ENCODE measurements around the gene ZFPM1. TPM values are rescaled to one million over a fixed set of nuclear protein-coding genes. Genes with fewer than 3 reads are reported as not detected.

The ZFPM1 gene
- polyA plus RNA-seq, 1 experiment = 0.22 TPM

GRCh38 chr16:88406096-88407041 is 46.7 kb upstream of the ZFPM1 start:
- DNase-seq (ENCODE audit: low read depth) = no peak
- H3K4me3 ChIP-seq (ENCODE audit: low read depth, low read length) = no peak overlapping the region
- POLR2A ChIA-PET = no interaction called here

DNA sequence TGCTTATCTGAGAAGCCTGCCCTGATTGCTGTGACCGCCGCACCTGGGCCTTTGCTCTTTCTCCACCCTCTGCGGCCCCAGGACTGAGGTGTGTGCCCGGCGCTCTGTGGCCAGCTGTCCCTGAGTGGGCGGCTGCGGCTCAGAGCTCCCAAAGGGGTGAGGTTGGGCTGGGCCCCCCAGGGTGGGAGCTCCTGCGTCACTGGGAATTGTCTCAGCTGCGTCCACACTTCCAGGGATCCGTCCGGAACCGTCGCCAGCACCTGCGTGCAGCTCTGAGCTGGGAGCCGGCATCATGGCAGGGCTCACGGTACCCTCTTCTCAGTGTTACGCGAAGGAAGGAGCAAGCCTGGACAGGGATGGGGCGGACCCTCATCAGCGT is 46.0 kb upstream of the ZFPM1 start:
- Histone ChIP-seq H3K27me3 (ENCODE audit: control insufficient read depth, insufficient read depth, low read length) (no peaks in the 10 kb centered on the region), H3K36me3 (ENCODE audit: control insufficient read depth, insufficient read depth, low read length) (peaks cover 8% of the 10 kb centered on the region), H3K4me3 (ENCODE audit: low read depth, low read length) (no peak overlapping the region)
- CTCF ChIA-PET = interaction anchor here (1.9 kb wide), 1 partner anchor 17 kb away, joined by 4 read pairs; no protein-coding TSS in a partner anchor
- TF ChIP-seq, protein P1, sequence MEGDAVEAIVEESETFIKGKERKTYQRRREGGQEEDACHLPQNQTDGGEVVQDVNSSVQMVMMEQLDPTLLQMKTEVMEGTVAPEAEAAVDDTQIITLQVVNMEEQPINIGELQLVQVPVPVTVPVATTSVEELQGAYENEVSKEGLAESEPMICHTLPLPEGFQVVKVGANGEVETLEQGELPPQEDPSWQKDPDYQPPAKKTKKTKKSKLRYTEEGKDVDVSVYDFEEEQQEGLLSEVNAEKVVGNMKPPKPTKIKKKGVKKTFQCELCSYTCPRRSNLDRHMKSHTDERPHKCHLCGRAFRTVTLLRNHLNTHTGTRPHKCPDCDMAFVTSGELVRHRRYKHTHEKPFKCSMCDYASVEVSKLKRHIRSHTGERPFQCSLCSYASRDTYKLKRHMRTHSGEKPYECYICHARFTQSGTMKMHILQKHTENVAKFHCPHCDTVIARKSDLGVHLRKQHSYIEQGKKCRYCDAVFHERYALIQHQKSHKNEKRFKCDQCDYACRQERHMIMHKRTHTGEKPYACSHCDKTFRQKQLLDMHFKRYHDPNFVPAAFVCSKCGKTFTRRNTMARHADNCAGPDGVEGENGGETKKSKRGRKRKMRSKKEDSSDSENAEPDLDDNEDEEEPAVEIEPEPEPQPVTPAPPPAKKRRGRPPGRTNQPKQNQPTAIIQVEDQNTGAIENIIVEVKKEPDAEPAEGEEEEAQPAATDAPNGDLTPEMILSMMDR (IDR thresholded peaks at IDR 0.05; ENCODE audit: insufficient read depth, low read depth, low read length) = no peak
- no peak for DNase-seq (ENCODE audit: low read depth)
- POLR2A ChIA-PET = no interaction called here

More at GRCh38 chr16:88406096-88407041, 46.7 kb upstream of the ZFPM1 start:
- Histone ChIP-seq H3K27me3 (ENCODE audit: control insufficient read depth, insufficient read depth, low read length) (no peaks in the 10 kb centered on the region), H3K36me3 (ENCODE audit: control insufficient read depth, insufficient read depth, low read length) (peaks cover 8% of the 10 kb centered on the region)
- TF ChIP-seq, protein P1 (IDR thresholded peaks at IDR 0.05; ENCODE audit: insufficient read depth, low read depth, low read length) = no peak
- CTCF ChIA-PET = interaction anchor here (0.6 to 1.9 kb wide), 2 partner anchors 18 to 1052 kb away, joined by 3 to 4 read pairs; no protein-coding TSS in a partner anchor

- TF ChIP-seq, protein P1 (IDR thresholded peaks at IDR 0.05; ENCODE audit: insufficient read depth, low read depth, low read length) = no peak
- no peak overlapping the region for H3K4me3 ChIP-seq (ENCODE audit: low read depth, low read length)
- peaks cover 8% of the 10 kb centered on the region for H3K36me3 ChIP-seq (ENCODE audit: control insufficient read depth, insufficient read depth, low read length)
- DNase-seq (ENCODE audit: low read depth) = no peak
- ChIA-PET CTCF (interaction anchor here (1.9 kb wide), 1 partner anchor 16 kb away, joined by 4 read pairs; no protein-coding TSS in a partner anchor), POLR2A (no interaction called here)
- no peaks in the 10 kb centered on the region for H3K27me3 ChIP-seq (ENCODE audit: control insufficient read depth, insufficient read depth, low read length)
Observed at GRCh38 chr16:88407807-88408206, 45.3 kb upstream of the ZFPM1 start.

GRCh38 chr16:88408561-88409142 is 44.4 kb upstream of the ZFPM1 start:
- Histone ChIP-seq H3K4me3 (ENCODE audit: low read depth, low read length) (no peak overlapping the region), H3K36me3 (ENCODE audit: control insufficient read depth, insufficient read depth, low read length) (peaks cover 8% of the 10 kb centered on the region), H3K27me3 (ENCODE audit: control insufficient read depth, insufficient read depth, low read length) (no peaks in the 10 kb centered on the region)
- no peak for DNase-seq (ENCODE audit: low read depth)
- TF ChIP-seq, protein P1 (IDR thresholded peaks at IDR 0.05; ENCODE audit: insufficient read depth, low read depth, low read length) = no peak
- ChIA-PET POLR2A (no interaction called here), CTCF (no interaction called here)
